ENCODE measurements around the gene ERN1. TPM values are rescaled to one million over a fixed set of nuclear protein-coding genes. Genes with fewer than 3 reads are reported as not detected.

Gene ERN1
- total RNA-seq, 1 donor from 2014 or later = 6.3 TPM

GRCh38 chr17:63996430-63997182 lies 133.3 kb downstream of the ERN1 start:
- H3K4me3 ChIP-seq (ENCODE audit: low read depth, low read length) = no peak overlapping the region
- no peak for DNase-seq (ENCODE audit: low read depth)
- TF ChIP-seq, protein P1, sequence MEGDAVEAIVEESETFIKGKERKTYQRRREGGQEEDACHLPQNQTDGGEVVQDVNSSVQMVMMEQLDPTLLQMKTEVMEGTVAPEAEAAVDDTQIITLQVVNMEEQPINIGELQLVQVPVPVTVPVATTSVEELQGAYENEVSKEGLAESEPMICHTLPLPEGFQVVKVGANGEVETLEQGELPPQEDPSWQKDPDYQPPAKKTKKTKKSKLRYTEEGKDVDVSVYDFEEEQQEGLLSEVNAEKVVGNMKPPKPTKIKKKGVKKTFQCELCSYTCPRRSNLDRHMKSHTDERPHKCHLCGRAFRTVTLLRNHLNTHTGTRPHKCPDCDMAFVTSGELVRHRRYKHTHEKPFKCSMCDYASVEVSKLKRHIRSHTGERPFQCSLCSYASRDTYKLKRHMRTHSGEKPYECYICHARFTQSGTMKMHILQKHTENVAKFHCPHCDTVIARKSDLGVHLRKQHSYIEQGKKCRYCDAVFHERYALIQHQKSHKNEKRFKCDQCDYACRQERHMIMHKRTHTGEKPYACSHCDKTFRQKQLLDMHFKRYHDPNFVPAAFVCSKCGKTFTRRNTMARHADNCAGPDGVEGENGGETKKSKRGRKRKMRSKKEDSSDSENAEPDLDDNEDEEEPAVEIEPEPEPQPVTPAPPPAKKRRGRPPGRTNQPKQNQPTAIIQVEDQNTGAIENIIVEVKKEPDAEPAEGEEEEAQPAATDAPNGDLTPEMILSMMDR (conservative IDR thresholded peaks at IDR 0.05; ENCODE audit: low read depth, low read length) = no peak

- DNase-seq (ENCODE audit: low read depth) = no peak
- H3K4me3 ChIP-seq (ENCODE audit: low read depth, low read length) = no peak overlapping the region
- TF ChIP-seq, protein P1 (conservative IDR thresholded peaks at IDR 0.05; ENCODE audit: low read depth, low read length) = no peak
Observed at GRCh38 chr17:63995626-63996025, 134.3 kb downstream of the ERN1 start.

DNA sequence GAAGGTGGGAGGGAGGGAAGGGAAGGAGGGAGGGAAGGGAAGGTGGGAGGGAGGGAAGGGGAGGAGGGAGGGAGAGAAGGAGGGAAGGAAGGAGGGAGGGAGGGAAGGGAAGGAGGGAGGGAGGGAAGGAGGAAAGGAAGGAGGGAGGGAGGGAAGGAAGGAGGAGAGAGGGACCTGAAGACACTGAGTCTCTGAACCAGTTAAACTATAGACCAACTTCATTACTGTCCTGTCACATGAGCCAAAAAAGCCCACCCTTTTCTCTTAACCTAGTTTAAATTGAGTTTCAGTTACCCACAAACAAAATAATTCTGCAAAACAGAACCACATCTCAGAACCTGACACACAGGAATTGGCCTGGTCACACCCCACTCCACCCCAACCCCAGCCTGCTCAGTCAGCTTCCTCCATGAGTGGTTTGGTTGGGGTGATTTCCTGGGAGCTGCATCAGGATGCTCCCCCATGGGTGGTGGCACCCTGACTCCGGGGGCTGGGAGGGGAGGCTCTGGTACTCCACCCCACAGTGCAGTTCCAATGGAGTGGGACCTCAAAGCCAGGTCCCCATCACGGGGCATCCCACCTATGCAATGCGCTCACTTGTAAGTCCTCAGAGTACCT lies 136.5 kb downstream of the ERN1 start:
- no peak overlapping the region for H3K4me3 ChIP-seq (ENCODE audit: low read depth, low read length)
- TF ChIP-seq, protein P1 (conservative IDR thresholded peaks at IDR 0.05; ENCODE audit: low read depth, low read length) = no peak
- DNase-seq (ENCODE audit: low read depth) = no peak

DNA sequence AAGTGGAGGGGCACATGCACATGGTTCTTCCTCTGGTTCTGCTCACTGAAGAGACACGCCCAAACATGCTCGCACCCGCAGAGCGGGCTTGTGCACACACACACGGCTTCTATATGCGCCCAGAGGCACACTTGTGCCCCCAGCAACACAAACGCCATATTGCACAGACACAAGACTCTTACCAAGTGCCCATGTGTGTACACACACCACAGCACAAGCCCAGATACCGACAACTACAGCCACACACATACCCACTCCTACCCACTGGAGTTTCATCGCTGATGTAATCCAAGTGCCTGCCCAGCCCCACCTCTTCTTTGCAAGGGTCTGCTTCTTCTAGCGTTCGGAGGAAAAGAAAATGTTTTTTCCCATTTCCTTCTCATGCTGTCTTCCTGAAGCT lies 138.3 kb downstream of the ERN1 start:
- DNase-seq (ENCODE audit: low read depth) = no peak
- H3K4me3 ChIP-seq (ENCODE audit: low read depth, low read length) = no peak overlapping the region
- TF ChIP-seq, protein P1 (conservative IDR thresholded peaks at IDR 0.05; ENCODE audit: low read depth, low read length) = no peak

- TF ChIP-seq, protein P1 (conservative IDR thresholded peaks at IDR 0.05; ENCODE audit: low read depth, low read length) = no peak
- DNase-seq (ENCODE audit: low read depth) = no peak
- H3K4me3 ChIP-seq (ENCODE audit: low read depth, low read length) = no peak overlapping the region
Observed at GRCh38 chr17:63989622-63990345, 140.2 kb downstream of the ERN1 start.

Other genes with a start within 250 kb of the ERN1 start
- gene GH2, start 248.2 kb downstream of the ERN1 start, total RNA-seq = not detected in 2 replicates
- not detected in 2 replicates for gene CSH1, start 233.6 kb downstream of the ERN1 start, total RNA-seq
- not detected in 2 replicates for gene CSHL1, start 218.9 kb downstream of the ERN1 start, total RNA-seq
- gene GH1, start 211.3 kb downstream of the ERN1 start, total RNA-seq = not detected in 2 replicates
- gene CD79B, start 197.8 kb downstream of the ERN1 start, total RNA-seq = not detected in 2 replicates
- under 0.01 TPM in 1 of 2 replicates, not detected in the other for gene SCN4A, start 157.2 kb downstream of the ERN1 start, total RNA-seq
- 0.14 and 0.17 TPM in 2 replicates for gene PRR29, start 131.8 kb downstream of the ERN1 start, total RNA-seq
- 18.4 and 19.9 TPM in 2 replicates for gene ICAM2, start 109.5 kb downstream of the ERN1 start, total RNA-seq
- 11.0 and 11.6 TPM in 2 replicates for gene TEX2, start 133.1 kb upstream of the ERN1 start, total RNA-seq

Data from epithelial cell of proximal tubule (primary cell).